Left ventricle myocardium inferior (tissue), 1 donor: Measurements from ENCODE around the gene ERICH4. TPM values are rescaled to one million over a fixed set of nuclear protein-coding genes. Genes with fewer than 3 reads are reported as not detected.

Experiments
- DNase-seq: peaks from one replicate; pipeline ENCODE4 v3.0.0-alpha.2; 2020
- H3K27ac ChIP-seq: fragments of 200-600 bp; replicated peaks from 2 replicates; pipeline ENCODE4 v1.8.0; 2021
- H3K27me3 ChIP-seq: fragments of 200-600 bp; 2 replicates; pipeline ENCODE4 v1.8.0; 2021; ENCODE audit warnings: low read depth
- H3K36me3 ChIP-seq: fragments of 200-600 bp; 2 replicates; pipeline ENCODE4 v1.8.0; 2021
- H3K4me1 ChIP-seq: fragments of 200-600 bp; 2 replicates; pipeline ENCODE4 v1.8.0; 2021
- H3K4me3 ChIP-seq: fragments of 200-600 bp; 2 replicates; pipeline ENCODE4 v1.8.0; 2021; ENCODE audit warnings: mild to moderate bottlenecking, moderate library complexity
- H3K9me3 ChIP-seq: fragments of 200-600 bp; replicated peaks from 2 replicates; pipeline ENCODE4 v1.8.0; 2021
- CTCF ChIP-seq: fragments of 200-600 bp; IDR thresholded peaks from 2 replicates; pipeline ENCODE4 v1.8.0; 2021; ENCODE audit warnings: antibody characterized with exemption, mild to moderate bottlenecking, borderline replicate concordance
- intact Hi-C: fragments of 100-400 bp; cut with micrococcal nuclease; formaldehyde crosslinking; loops from one replicate; pipeline ENCODE4 v1.11.0; 2022
- total RNA-seq: library from RNA; stranded (reverse); fragmentation: NEBNext Ultra II Directional; extraction: Animal tissue kit (Norgen Biotek cat#: 25700); gene quantifications from one replicate; pipeline ENCODE4 v1.2.1, GENCODE V29; 2021
- donor health status: DM: no; HTN: yes; CAD: no; lungs with severe emphysema.

ERICH4 gene
- total RNA-seq, 1 donor from 2014 or later: not detected

- TF ChIP-seq CTCF: no peak
- no peak overlapping the region for H3K4me3 ChIP-seq
- no peak for DNase-seq
- no peaks in the 10 kb centered on the region for H3K27me3 ChIP-seq
- no peaks in the 10 kb centered on the region for H3K9me3 ChIP-seq
- intact Hi-C loops: no loop called here
- no peak overlapping the region for H3K27ac ChIP-seq
- peaks cover 47% of the 10 kb centered on the region for H3K36me3 ChIP-seq
- H3K4me1 ChIP-seq: peaks cover 31% of the 10 kb centered on the region
Measured at GRCh38 chr19:41437944-41438574, 4.9 kb upstream of the ERICH4 start.

GRCh38 chr19:41439441-41440222 lies 3.3 kb upstream of the ERICH4 start, which contains the start of gene DMAC2:
DMAC2 (minus strand) TSS chr19:41439912; CDS start chr19:41439899, 13 bp downstream.
- peak; percentile 65 for TF ChIP-seq CTCF
- peak within 1 kb of the TSS; percentile 98 for H3K27ac ChIP-seq
- intact Hi-C loops: no loop called here
- peak within 1 kb of the TSS; percentile 83 for H3K4me3 ChIP-seq
- H3K4me1 ChIP-seq: peaks cover 30% of the 10 kb centered on the region
- H3K9me3 ChIP-seq: no peaks in the 10 kb centered on the region
- peak; percentile 98 for DNase-seq
- no peaks in the 10 kb centered on the region for H3K27me3 ChIP-seq
- peaks cover 36% of the 10 kb centered on the region for H3K36me3 ChIP-seq

GRCh38 chr19:41441321-41441945 lies 1.5 kb upstream of the ERICH4 start:
- no peaks in the 10 kb centered on the region for H3K9me3 ChIP-seq
- peaks cover 15% of the 10 kb centered on the region for H3K27me3 ChIP-seq
- peaks cover 18% of the 10 kb centered on the region for H3K36me3 ChIP-seq
- H3K27ac ChIP-seq: no peak overlapping the region
- intact Hi-C loops: no loop called here
- TF ChIP-seq CTCF: no peak
- H3K4me3 ChIP-seq: no peak overlapping the region
- peaks cover 32% of the 10 kb centered on the region for H3K4me1 ChIP-seq
- no peak for DNase-seq

- Histone ChIP-seq H3K36me3 (no peaks in the 10 kb centered on the region), H3K9me3 (no peaks in the 10 kb centered on the region), H3K27me3 (peaks cover 22% of the 10 kb centered on the region), H3K4me1 (peaks cover 34% of the 10 kb centered on the region), H3K27ac (no peak overlapping the region), H3K4me3 (no peak overlapping the region)
- intact Hi-C loops: no loop called here
- TF ChIP-seq CTCF: no peak
- DNase-seq: no peak
Measured at GRCh38 chr19:41443813-41444455, 978 bp downstream of the ERICH4 start.

- TF ChIP-seq CTCF: no peak
Measured at GRCh38 chr19:41445575-41445974, 2.6 kb downstream of the ERICH4 start.

More at GRCh38 chr19:41445575-41445974, 2.6 kb downstream of the ERICH4 start:
- Histone ChIP-seq H3K4me1 (peaks cover 32% of the 10 kb centered on the region), H3K9me3 (no peaks in the 10 kb centered on the region), H3K27ac (no peak overlapping the region), H3K4me3 (no peak overlapping the region), H3K27me3 (peaks cover 22% of the 10 kb centered on the region), H3K36me3 (no peaks in the 10 kb centered on the region)
- DNase-seq: no peak
- intact Hi-C loops: no loop called here
